T47D (cell line): ENCODE measurements around the gene DNAJC28.
"Not testable (repeated sequence)": the region's sequence is repeated elsewhere in the genome, so short reads cannot be mapped to it uniquely, and the experiment has no call there.

Experiments used
- DNase-seq, 2 experiments: peaks; one replicate each; pipeline versions ENCODE4 v3.0.0 to v3.0.0-alpha.2; 2011 to 2012; ENCODE audit warnings: low read depth in 1 of 2, low spot score in 1 of 2
- JUND ChIP-seq: IDR thresholded peaks from 2 replicates; pipeline ENCODE4 v1.6.1; 2012; ENCODE audit warnings: low read depth
- in situ Hi-C: cut with HindIII; loops from 2 replicates; pipeline ENCODE4 v1.10.0; 2016; ENCODE audit warnings: low sequenced_read_pairs, low pct_unique_long_range_greater_than_20kb

Gene DNAJC28

GRCh38 chr21:33478182-33478581 is 13.3 kb downstream of the DNAJC28 start:
- in situ Hi-C loops = no loop called here
- TF ChIP-seq JUND = no peak
- DNase-seq = no peak

GRCh38 chr21:33477066-33477465 is 14.4 kb downstream of the DNAJC28 start:
- no peak for TF ChIP-seq JUND
- in situ Hi-C loops = no loop called here
- DNase-seq = no peak

GRCh38 chr21:33473344-33473743 is 18.2 kb downstream of the DNAJC28 start:
- in situ Hi-C loops = no loop called here
- no peak for TF ChIP-seq JUND
- DNase-seq = no peak

GRCh38 chr21:33470701-33471100 is 20.8 kb downstream of the DNAJC28 start:
- DNase-seq = no peak
- in situ Hi-C loops = no loop called here
- no peak for TF ChIP-seq JUND

- in situ Hi-C loops, DNase-seq: not testable (repeated sequence)
Observed at GRCh38 chr21:33469183-33469582, 22.3 kb downstream of the DNAJC28 start.

GRCh38 chr21:33461538-33462250 is 29.8 kb downstream of the DNAJC28 start:
- in situ Hi-C loops = no loop called here
- TF ChIP-seq JUND = no peak

DNA sequence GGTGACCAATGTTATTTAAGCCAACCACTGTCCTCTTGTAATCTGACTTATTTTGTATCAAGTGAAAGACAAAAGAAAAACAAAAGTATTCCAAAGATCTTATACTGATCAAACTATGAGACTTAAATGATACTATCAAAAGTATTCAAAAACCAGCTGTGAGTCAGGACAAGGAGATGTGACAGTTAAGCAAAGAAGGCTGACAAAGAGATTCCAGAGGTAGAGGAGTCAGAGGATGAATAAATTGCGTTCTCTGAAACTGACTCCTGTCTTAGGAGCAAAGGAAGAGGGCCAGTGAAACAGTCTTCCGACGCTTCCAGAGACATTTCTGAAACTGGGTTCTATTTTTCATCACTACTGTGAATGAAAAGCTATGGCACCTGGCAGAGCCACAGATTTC is 32.7 kb downstream of the DNAJC28 start:
- TF ChIP-seq JUND = no peak
- in situ Hi-C loops = no loop called here
- DNase-seq = no peak

More at GRCh38 chr21:33461538-33462250, 29.8 kb downstream of the DNAJC28 start:
- DNase-seq = no peak

DNA sequence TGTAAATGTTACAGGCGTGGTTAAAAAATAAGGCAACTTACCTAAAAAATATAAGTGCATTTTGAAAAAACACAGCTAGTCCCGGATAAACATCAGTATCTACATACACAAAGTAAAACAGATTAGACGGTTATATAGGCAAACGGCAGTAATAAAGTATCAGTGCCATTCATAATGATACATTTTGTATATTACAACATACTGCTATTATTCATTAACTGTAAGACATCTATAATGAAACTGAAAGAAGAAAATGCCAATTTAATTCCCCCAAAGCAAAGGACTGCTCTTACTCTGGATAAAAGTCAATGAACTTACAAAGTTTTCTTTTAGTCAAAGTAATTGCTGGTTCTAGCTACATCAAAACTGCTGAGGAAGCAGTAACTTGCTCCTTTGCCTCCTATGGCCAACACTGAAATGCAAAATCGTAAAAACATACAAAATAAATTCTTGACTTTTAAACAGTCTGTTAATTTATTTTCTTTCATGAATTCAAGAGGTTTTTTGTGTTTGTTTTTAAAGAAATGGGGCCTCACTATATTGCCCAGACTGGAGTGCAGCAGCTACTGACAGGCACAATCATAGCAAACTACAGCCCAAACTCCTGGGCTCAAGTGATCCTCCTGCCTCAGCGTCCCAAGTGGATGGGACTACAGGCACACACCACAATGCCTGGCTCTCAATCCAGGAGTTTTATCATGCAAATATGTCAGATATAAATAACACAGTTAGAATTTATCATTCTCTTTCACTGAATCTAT is 35.6 kb downstream of the DNAJC28 start:
- no peak for TF ChIP-seq JUND
- DNase-seq = no peak
- in situ Hi-C loops = no loop called here

- no peak for TF ChIP-seq JUND
Observed at GRCh38 chr21:33452362-33452761, 39.2 kb downstream of the DNAJC28 start.

DNA sequence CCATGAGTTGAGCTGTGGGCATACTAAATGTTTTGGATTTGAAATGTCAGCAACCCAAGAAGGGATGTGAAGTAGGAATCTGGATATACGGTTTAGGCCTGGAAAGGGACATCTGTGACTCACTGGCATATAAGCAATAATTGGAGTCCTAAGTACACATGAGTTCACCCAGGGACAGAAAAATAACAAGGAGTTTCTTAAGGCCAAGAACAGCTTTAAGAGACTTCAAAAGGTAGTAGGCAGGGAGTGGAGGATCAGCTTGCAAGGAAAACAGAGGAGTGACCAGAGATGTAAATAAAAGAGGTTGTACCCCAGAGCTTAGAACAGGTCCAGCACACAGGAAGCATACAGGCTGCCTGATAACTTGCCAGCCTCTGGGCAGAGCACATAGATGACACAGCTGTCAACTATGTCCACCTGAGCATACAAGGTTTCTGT is 39.9 kb downstream of the DNAJC28 start:
- DNase-seq = no peak
- in situ Hi-C loops = no loop called here

More at GRCh38 chr21:33452362-33452761, 39.2 kb downstream of the DNAJC28 start:
- no peak for DNase-seq
- in situ Hi-C loops = no loop called here

GRCh38 chr21:33449616-33450015 is 41.9 kb downstream of the DNAJC28 start:
- in situ Hi-C loops = no loop called here
- no peak for DNase-seq
- TF ChIP-seq JUND = no peak

More for the DNA sequence above, 39.9 kb downstream of the DNAJC28 start:
- no peak for TF ChIP-seq JUND

DNA sequence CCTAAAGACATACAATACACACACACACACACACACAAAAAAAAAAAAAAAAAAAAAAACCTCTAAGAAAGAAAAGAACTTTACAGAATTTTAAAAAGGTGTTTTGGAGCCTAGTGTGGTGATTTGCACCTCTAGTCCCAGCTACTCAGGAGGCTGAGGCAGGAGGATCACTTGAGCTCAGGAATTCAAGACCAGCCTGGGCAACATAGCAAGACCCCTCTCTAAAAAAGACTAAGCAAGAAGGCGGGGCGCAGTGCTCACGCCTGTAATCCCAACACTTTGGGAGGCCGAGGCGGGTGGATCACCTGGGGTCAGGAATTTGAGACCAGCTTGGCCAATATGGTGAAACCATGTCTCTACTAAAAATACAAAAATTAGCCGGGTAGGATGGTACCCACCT is 44.9 kb downstream of the DNAJC28 start:
- DNase-seq, in situ Hi-C loops: not testable (repeated sequence)

GRCh38 chr21:33444499-33444898 is 47.0 kb downstream of the DNAJC28 start:
- no peak for DNase-seq
- no peak for TF ChIP-seq JUND
- in situ Hi-C loops = no loop called here
